GM18505 (cell line): ENCODE measurements around the gene TMEM245.

Experiments used
- ATAC-seq: cut with Tn5 transposase; IDR thresholded peaks from one replicate; pipeline ENCODE4 v1.9.1; 2021; ENCODE audit not compliant: unreplicated experiment
- POLR2A ChIP-seq: IDR thresholded peaks from 4 replicates; pipeline ENCODE4 v1.6.1; 2011; ENCODE audit warnings: borderline replicate concordance; ENCODE audit not compliant: insufficient read depth, insufficient read length; ENCODE audit errors: extremely low read depth

TMEM245 gene

DNA sequence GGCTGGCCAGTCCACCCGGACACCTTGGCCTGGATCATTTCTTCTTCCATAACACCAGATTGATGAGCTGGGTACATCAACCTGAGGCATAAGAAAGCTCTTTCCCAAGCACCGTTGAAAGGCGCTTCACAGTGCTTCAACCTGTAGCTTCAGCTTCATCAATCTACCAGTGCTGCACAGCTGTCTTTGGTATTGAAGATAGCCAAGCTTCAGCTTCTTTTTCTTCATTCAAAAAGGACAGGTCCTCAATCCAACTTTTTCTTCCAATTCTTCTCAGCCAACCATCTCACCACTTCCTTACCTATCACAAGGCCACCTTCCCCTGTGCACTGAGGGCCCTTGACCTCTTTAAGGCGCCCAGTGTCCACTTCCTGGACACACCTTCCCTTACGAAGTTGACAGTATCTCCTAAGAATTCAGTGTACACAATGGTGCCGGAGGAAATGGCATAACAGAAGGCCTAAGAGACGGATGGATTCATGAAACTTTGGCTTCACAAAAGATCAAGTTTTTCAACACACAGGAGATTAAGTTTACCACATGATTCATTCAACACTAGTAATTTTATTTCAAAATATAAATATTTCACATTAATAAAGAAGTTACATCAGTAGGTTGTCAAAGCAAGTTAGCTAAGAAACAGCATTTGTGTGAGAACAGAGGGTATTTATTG is 105.0 kb downstream of the TMEM245 start:
- no peak for TF ChIP-seq POLR2A
- ATAC-seq = no peak

DNA sequence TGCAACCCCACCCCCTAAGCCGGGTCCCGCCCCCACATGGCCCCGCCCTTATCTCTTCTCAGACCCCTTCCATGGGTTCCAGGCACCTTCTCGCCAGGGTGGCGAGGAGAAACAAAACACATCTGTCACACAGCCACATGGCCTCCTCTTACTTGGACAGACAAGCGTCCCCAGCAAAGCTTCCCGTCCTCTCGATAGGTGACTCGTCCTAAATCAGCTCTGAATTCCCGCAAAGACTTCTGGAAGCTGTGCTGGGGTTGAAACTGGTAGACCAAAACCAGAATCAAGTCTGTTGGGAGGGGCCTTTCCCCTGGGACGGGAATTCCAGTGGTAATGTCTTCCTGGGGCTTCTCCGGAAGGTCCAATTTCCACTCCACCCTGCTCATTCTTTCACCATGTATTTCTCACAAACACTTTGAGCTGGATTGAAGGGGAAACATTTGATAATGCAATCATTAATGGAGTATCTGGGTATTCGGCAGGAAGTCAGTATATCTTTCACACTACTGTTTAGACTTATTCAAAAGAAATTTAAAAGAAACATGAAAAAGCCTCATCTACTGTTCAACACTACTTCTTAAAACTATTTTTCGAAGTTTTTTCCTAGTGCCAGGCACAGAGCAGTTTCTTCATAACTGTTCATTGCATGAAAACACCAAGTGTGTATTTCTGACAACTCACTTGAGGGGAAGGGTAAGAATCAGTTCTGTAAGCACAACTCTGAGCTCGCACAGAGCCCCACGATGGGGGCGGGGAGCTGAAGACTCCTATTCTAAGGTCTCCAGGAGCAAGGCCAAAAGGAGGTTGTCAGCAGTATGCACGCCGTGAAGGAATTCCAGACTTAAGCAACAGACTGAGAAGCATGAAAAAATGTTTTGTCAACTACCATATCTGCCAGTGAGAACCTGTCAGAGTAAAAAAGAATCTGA is 105.8 kb downstream of the TMEM245 start:
- ATAC-seq = no peak
- TF ChIP-seq POLR2A = no peak

DNA sequence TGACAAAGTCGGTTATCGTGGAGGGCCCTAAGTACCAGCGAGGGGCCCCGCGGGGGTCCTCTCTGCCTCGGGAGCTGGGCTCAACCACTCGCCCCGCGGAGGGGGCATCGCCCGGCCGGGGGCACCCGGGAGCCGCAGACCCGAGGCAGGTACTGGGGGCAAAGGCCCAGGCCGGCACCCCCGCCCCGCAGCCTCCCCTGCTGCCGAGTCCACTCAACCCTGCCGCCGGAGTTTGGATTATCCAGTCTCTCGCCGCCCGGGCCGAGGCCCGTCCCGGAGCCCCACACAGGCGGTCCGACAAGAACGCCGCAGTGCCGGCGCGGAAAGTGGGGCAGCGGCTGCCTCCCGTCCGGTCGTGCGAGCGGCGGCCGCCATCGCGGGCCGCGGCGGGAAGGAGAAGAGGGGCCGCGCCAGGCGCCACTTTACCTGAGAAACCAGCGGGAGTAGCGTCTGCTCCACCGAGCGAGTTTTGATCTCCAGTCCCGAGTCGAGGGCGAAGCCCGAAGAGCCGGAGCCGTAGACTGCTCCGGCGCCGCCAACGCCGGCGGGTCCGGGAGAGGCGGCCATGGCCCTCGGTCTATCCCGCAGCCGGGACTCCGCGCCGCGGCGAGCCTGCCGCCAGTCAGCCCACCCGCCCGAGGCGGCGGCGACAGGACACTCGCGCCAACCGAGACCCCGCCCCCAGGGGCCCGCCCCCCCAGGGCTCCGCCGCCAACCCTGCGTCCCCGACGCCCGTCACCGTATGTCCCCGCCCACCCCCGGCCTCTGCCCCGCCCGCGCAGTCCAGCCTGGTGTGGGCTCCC is 106.7 kb downstream of the TMEM245 start, which contains the start of gene CTNNAL1:
Gene CTNNAL1 (minus strand): TSS at position 624 of the 803 bp plus-strand sequence. CDS start 57 bp downstream, at position 567.
- peak; percentile 81 for TF ChIP-seq POLR2A
- ATAC-seq = peak; percentile 62

DNA sequence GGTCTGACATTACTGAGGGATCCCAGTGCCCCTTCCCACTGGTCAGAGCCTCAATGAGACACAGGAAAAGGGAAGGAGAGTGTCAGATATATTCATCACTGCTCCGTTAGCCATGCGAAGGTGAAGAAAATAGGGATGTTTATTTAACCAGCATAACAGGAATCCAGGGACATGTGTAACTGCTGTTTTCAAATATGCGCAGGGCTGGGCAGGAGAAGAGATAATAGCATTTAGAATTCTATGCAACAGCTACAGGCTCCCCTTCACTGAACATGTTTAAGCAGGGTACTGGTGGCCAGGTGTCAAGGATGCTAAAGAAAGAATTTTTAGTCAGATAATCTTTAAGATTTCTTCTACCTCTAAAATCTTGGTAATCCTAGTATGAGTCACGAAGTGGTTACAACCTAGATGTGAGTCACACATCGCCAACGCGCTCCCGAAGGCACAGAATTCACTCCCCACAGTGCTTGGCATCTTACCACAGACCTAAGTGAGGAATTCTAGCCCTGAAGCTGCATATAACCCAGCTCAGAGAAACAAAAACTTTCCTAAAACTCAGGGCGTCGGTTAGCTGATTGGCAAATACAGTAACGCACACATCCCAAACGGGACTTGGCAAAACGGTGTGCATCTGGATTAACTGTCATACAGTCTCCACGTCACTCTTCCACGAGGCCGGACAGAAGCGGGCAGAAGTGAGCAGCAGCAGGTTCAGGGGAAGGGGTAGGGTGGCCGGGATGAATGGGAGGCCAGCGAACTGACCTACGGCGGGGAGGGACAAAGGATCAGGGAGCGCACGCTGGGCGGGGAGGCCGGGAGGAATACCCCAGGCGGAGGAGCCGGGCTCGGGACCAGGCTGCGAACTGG is 107.5 kb downstream of the TMEM245 start:
- no peak for TF ChIP-seq POLR2A
- peak; percentile 31 for ATAC-seq

DNA sequence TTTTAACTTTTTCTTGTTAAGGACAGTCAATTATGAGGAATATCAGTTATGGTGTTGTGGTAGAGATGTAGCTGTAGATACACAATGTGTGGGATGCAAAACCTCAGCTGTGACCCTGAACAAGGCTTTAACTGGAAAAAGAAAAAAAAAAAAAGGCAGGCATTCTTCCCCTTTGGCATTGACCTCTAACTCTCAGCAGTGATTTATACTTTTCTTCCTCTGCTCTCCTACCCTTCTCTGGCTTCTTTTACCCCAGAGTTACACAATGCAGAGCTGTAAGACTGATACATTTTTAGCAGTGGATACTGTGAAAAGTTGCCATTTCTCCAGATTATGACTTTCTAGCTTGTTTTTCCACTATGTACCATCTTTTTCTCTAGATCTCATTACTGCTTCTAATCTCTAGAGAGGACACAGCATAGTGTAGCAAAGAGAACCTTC is 108.5 kb downstream of the TMEM245 start:
- no peak for ATAC-seq
- TF ChIP-seq POLR2A = no peak

DNA sequence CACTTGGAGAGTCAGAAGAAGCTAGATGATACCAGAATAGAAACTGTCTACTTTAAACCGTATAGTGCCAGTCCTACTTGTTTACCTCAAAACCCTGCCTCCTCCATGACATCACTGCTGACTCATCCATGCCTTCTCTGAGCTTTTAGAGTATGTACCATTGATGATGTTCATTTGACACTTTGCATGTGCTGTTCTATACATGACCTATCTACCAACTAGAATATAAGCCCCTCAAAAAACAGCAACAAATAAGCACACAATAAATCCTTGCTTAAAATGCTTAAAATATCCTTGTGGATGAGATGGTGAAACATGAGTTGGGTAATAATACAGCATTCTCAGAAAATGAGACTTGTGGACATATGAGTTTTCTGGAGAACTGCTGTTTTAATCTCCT is 109.0 kb downstream of the TMEM245 start:
- no peak for TF ChIP-seq POLR2A
- no peak for ATAC-seq

DNA sequence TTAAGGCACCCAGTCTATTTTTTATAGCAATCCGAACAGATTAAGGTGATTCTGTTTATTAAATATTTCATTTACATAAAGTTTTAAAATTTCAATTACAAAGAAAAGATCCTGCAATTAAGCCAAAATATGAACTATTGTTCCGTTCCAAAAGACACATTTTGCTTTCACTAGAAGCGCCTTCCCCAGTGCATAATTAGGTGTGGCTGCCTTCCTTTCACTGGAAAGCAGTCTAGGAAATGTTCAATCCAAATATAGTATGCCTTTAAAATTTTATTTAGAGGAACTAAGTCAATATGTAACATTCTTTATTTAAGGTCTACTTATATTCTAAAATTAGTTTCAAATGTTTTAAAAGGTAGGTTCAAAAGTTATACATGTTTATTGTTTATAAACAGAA is 114.1 kb downstream of the TMEM245 start:
- ATAC-seq = no peak
- no peak for TF ChIP-seq POLR2A

DNA sequence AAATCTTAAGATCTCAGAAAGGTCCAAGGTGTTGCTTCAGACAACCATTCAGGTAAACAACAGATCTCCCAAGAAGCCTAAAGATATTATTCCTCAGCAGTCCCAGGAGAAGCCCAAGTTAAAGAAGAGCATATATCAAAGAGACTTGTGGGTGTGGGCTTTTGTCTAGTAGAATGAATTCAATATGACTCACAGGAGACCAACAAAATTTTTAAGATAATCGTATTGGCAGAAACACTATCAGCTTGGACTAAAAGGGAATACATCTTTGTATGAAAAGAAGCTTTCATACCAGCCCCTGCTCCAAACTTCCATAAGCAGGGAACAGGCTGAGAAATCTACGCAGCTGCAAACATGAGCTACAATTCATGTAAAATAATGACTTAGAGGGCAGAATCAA is 116.6 kb downstream of the TMEM245 start:
- no peak for TF ChIP-seq POLR2A
- no peak for ATAC-seq

DNA sequence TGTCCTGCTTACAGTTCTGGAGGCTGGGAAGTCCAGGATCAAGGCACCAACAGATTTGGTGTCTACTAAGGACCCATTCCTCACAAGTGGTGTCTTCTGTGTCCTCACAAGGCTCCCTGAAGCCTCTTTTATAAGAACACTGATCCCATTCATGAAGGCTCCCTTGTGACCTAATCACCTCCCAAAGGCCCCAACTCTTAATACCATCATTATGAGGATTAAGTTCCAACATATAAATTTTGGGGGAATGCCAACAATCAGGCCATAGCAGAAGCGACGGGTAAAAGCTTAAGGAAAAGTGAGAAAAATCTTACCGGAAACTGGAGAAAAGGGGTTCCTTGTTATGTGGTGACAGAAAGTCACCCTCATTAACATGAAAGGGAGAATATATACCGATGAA is 117.6 kb downstream of the TMEM245 start:
- no peak for TF ChIP-seq POLR2A
- no peak for ATAC-seq

DNA sequence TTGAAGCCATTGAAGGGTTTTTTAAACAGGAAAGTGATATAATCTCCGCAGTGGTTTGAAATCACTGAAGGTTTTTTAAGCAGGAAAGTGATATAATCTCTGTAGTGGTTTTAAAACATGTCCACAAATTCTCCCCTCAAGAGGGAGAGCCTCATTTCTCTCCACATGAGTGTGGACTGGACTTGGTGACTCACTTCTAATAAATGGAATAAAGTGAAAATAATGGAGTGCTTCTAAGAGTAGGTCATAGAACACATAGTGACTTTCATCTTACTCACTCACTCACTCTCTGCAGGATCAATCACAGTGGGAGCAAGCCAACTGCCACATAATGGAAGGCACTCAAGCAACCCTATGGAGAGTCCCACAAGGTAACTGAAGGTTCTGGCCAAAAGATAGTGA is 118.5 kb downstream of the TMEM245 start:
- TF ChIP-seq POLR2A = no peak
- ATAC-seq = no peak

DNA sequence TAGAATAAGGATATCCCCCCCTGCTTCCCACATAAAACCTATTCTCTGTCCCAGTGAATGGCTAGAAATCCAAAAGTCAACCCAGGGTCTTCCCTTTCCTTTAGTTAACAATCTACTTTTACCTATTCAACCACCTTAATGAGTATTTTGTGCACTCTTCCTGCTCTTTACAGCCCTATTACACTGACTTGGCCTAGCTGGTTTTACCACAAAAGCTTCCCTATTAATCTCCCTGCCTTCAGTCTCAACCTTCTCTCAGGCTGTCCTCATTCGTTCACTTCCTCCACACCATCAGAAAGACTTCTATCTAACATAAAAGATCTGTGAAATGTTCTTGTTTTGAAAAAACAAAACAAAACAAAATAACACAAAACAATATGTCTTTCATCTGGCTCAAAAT is 122.6 kb downstream of the TMEM245 start:
- TF ChIP-seq POLR2A = no peak
- ATAC-seq = no peak

DNA sequence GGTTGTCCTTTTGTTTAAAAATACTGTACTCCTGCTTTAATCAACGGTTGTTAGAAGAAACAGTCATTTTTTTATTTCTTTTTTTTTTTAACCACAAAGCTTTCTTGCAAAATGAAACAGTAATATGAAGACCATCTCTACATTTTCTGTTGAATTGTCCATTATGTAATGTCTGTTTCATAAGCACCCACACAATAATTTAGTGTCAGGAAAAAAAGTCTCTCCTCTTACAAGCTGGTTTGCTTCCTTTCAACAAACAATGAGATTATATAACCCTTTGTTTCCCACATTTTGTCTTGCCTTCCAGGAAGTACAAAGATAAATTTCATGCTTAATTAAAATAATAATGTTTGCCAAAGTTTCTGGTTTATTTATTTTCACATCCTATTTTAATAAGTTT is 123.1 kb downstream of the TMEM245 start:
- ATAC-seq = no peak
- TF ChIP-seq POLR2A = no peak

DNA sequence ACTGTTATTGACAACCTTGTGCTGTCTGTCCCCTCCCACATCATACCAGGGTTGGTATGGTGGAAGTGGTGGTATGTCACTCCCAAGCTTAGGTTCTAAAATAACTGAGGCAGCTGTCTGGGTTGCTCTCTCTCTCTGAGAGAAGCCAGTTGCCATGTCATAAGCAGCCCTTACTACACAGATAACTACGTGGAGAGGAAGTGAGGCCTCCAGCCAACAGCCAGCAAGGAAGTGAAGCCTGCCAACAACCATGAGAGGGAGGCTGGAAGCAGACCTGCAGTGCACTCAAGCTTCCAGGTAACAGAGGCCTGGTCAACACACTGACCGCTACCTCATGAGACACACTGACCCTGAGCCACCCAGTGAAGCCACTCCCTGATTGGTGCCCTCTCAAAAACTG is 125.1 kb downstream of the TMEM245 start:
- ATAC-seq = peak; percentile 88
- TF ChIP-seq POLR2A = no peak

DNA sequence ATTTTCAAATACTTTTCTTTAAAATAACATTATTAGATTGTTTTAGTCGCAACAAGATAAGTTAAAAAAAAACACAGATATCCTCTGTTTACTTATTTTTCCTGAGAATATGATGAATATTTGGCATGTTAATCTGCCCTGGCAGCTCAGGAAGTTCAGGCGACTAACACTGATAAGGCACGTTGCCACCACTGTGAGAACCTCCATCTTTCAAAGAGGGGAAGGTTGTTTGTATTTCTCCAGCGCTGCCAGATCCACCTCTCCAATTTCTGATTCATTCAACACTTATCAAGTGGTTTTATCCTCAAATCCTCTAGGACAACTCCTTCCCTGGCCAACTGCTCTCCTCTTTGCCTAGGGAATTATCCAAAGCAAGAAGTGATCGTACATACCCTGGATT is 128.3 kb downstream of the TMEM245 start:
- TF ChIP-seq POLR2A = no peak
- no peak for ATAC-seq
